Stimulated activated CD4-positive, alpha-beta T cell treated with anti-CD3 and anti-CD28 coated beads, Interleukin-4, amount 100 ng/mL, for 24 hours (primary cell): Measurements from ENCODE around the gene TAS1R2.

Experiments
- DNase-seq: peaks from one replicate; pipeline ENCODE4 v3.0.0-alpha.2; 2020

TAS1R2 gene

GRCh38 chr1:18796950-18797349 lies 62.5 kb downstream of the TAS1R2 start:
- no peak for DNase-seq

GRCh38 chr1:18795002-18795689 lies 64.3 kb downstream of the TAS1R2 start:
- DNase-seq, result no peak

- DNase-seq, result no peak
These were observed 64.9 kb downstream of the TAS1R2 start for GRCh38 chr1:18794561-18794960.

GRCh38 chr1:18794051-18794450 lies 65.4 kb downstream of the TAS1R2 start:
- DNase-seq, result no peak

GRCh38 chr1:18793164-18793563 lies 66.3 kb downstream of the TAS1R2 start:
- DNase-seq, result no peak

- no peak for DNase-seq
These were observed 66.7 kb downstream of the TAS1R2 start for GRCh38 chr1:18792747-18793146.
